Activated naive CD4-positive, alpha-beta T cell treated with Interleukin-2 at 50 U/mL for 16 hours (primary cell): Measurements from ENCODE around the gene TMEM163.
"Not testable (repeated sequence)": the region's sequence is repeated elsewhere in the genome, so short reads cannot be mapped to it uniquely, and the experiment has no call there.

Source experiments
- DNase-seq: peaks from one replicate; pipeline ENCODE4 v3.0.0-alpha.2; 2020

Gene TMEM163

DNA sequence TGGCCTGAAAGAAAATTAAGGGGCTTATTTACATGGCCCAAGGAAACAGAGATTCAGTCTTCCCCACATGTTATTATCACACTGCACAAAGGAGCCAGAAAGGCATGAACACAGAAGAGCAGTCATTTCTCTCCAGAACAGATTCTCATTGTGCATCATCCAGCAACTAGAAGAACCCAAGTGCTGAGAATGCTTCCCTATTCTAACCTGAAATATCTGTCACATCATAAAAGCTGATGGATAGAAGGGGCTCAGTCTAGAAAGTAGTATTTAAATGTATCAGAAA is 145.8 kb downstream of the TMEM163 start:
- DNase-seq = no peak

DNA sequence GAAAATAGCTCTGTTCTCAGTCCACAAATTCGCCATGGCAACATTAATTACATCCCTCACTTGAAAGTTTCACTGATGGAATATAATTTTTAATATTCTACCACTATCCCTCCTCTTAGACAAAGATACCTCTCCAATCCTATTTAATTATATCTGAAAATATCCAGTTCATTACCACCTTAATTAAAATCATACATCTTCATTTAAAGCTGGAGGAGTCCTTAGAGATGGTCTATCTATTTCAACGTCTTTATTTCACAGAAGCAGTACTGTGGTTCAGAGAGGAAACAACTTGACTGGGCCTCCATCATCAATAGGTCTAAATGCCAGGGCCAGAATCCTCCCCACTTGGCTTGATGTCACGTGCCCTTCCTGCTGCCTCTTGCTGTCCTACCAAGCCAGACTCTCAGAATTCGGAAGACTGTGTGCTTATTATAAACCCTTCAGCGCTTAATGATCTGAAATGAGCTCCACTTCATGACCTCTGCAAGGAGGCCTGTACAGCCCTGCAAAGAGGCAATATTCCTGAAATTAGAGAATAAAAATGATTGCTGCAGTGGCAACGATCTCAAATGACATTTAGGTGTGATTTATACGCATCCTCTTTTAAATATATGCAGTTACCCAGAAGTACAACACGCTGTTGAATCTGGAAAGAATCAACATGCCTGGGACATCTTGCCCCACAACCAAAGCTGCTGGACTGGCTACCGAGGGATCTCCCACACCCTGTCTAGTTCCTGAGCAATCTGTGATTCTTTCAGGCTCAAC is 146.3 kb downstream of the TMEM163 start:
- no peak for DNase-seq

DNA sequence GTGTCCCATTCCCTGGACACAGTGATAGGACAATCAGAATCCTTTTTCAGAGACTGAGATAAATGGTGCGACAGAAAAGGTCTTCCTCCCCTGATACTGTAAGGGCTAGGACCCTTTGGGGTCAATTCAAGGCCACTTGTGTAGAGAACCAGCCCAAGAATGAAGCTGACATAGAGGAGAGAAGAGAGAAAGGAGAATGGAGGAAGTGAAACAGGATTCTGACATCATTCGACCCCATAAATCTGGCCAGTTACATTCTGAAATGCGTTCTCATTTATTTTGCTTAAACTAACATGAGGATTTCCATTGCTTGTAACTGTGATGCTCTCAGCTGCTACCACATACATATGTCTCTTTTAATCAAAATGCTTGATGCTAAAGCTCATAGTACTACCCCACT is 148.1 kb downstream of the TMEM163 start:
- no peak for DNase-seq

DNA sequence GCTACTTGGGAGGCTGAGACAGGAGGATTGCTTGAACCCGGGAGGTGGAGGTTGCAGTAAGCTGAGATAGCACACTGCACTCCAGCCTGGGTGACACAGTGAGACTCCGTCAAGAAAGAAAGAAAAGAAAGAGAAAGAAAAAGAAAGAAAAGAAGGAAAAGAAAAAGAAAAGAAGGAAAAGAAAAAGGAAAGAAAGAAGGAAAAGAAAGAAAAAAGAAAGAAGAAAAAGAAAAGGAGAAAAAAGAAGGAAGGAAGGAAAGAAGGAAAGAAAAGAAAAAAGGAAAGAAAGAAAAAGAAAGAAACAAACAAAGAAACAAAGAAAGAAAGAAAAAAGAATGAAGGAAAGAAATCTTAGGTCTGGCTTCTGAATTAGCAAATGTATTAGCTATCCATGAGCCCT is 150.4 kb downstream of the TMEM163 start:
- no peak for DNase-seq

DNA sequence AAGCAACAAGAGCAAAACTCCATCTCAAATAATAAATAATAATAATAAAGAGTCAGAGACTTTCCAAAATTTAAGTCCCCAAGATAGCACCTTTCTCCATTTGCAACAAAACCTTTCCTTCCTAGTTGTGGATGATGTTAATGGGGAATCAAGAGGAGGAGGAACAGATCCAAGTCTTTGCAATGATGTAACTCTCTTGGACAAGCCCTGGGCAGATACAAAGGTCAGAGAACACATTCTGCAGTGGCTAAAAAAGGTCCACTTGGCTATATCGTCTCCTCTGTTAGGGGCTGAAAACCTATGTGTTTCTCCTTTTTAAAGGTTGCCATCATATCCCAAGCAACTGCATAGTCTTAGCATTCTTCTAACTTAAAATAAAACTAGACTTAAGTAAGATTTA is 151.1 kb downstream of the TMEM163 start:
- DNase-seq = no peak

DNA sequence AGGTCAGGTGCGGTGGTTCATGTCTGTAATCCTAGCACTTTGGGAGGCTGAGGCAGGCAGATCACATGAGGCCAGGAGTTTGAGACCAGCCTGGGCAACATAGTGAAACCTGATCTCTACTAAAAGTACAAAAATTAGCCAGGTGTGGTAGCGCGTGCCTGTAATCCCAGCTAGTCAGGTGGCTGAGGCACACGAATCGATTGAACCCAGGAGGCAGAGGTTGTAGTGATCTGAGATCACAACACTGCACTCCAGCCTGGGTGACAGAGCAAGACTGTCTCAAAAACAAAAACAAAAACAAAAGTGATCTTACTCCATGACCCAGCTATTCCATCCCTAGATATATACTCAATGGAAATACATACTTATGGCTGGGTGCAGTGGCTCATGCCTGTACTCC is 153.8 kb downstream of the TMEM163 start:
- DNase-seq = not testable (repeated sequence)

DNA sequence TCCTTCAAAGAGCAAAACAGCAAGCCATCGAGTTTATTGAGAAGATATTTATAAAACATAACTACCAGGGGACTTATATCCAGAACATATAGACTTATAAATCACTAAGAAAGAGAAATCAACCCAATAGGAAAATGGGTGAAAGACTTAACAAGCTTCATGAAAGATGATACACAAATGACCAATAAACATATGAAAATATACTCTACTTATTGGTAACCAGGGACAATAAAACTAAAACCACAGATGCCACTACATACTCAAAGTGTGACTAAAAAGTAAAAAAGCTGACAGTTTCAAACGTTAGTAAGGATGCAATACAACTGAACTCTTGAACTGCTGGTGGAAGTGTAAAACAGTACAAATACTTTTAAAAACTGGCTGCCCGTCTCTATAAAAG is 154.3 kb downstream of the TMEM163 start:
- DNase-seq = no peak

DNA sequence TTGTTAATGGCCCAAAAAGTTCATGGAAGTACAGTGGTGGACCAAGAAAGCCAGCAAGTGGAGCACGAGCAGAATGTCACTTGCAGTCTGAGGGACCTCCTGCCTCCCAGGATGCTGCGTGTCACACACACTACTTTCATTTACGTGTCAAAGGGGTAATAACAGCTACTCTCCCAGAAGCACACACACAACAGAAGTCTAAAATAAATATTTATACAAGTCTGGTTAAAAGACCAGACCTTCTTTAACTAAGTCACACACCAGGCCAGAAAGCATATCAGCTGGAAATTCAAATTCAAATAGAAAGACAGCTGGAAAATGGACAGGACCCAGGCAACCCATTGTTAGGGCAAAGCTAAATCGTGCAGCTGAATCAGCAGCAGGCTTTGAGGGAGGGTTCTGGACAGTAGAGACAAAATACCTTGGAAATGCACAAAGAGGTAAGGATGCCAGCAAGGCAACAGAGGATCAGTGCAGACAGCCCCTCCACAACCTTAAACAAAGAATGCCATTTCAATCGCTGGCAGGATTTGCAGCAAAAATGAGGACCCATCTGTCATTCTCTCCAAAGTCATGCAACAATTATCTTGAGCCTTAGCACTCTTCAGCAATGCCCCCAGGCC is 160.5 kb downstream of the TMEM163 start:
- no peak for DNase-seq

DNA sequence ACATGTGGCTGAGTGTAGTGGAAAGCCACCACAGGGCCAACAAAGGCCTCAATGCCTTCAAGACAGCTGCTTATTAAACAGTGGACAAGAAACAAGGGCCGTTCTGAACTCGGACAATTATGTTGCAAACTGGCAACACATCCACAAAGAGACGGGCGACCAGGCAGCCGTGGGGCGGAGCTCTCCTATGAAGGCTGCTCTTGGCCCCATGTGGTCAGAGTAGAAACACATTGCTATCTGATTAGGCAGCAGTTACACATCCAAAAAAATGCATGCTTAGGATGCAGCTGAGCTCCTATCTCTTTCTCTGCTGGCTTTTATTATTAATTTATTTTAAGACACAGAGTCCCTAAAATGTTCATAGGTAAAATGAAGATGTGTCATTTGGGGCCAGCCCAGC is 163.4 kb downstream of the TMEM163 start:
- no peak for DNase-seq

DNA sequence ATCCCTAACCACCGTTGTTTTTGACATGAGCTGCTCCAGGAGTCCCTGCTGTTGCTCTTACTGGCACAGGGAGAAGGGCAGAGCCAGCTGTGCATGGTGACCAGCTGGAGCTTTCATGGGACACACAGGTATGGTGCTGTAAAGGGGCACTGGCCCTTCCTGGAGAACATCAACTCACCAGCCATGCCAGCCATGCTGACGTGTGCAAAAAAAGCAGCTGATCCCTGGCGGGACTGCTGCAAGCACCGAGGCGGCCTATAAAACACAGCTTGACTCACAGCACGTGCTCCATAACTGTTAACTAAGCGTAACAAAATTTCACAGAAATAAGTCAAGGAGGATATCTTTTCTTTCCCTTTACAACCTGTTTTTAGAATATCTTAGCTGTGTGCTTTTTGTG is 165.1 kb downstream of the TMEM163 start:
- no peak for DNase-seq

DNA sequence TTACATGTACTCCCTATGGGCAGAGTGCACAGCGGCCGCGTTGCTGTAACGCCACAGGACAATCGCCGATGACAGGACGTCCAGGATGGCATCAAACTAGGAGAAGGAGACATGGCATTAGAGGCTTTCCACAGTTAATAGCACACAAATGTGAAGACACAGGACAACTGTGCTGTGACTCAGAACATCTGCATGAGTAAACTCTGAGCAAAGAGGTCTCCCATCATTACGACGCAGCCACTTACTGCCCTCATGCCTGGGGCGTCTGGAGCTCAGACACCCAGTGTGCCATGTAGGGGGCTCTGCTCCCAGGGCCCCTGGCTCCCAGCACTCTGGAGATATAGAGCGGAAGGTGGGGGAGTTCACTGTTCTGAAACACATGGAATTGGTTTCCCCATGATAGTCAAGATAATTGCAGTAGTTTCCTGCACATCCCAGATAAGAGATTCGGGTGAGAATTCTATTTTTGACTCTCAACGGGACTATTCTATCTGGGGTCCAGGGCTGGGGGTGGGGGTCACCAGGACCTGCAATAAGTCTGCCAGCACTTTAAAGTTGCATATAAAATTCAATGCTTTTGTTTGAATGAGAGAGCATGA is 168.1 kb downstream of the TMEM163 start:
- DNase-seq = no peak

DNA sequence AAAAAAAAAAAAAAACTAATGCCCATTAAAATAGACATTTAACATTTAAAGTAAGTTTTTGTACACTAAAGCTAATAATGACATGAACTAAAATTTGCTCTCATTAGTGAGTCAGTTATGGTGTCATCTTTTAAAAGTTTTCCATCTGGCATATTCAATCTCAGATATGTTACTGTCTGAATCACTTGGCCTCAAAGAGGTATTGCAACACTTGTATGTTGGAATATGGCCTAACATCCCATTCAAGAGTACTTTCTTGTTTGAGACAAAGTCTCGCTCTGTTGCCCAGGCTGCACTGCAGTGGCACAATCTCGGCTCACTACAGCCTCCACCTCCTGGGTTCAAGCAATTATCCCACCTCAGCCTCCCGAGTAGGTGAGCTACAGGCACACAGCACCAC is 169.7 kb downstream of the TMEM163 start:
- no peak for DNase-seq

DNA sequence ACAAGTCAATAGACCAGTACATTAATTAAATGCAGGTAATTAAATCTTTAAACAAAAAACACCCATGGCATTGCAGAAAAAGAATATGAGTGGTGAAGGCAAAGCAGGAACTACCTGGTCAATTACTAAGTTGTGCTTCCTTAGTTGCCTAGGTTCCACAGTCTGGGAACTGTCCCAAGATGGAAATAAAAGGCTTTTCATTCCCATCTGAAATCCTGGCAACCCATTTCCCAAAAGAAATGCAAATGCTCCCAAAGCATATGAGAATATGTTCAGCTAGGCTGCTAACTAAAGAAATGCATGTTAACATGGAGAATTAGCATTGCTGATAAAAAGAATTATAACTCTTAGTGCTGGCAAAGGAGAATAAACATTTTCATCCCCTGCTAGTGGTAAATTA is 177.8 kb downstream of the TMEM163 start:
- DNase-seq = no peak

DNA sequence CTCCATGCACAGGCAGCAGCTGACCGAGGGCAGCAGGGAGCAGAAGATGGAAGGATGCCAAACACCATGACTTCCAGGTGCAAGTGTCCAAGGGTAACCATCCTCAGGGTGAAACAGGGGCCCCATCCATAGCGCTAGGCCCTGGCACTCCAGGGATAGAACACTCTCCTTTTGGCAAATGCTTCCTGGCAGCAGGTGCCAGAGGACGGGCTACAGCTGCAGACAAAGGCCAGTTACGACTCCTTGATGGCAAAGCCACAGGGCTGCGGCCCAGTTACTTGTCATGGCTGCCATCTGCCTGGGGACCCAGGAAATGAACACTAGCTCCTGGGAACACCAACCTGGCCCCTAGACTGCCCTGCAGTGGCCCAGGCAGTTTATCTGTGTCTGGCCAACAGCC is 178.8 kb downstream of the TMEM163 start:
- no peak for DNase-seq

DNA sequence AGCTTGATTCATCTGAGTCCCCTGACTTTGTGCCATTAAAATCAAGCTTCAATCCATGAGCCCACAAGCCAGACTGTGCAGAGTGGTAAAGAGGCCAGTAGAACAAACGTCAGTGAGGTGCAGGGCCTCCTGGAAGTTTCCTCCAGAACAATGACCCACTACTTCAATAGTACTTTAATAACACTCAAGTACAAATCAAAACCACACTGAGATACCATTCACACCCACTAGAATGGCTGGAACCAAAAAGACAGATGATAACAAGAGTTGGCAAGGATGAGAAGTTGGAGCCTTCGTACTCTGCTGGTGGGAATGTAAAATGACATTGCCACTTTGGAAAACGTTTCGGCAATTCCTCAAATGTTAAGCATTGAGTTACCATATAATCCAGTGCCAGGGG is 181.1 kb downstream of the TMEM163 start:
- DNase-seq = no peak

DNA sequence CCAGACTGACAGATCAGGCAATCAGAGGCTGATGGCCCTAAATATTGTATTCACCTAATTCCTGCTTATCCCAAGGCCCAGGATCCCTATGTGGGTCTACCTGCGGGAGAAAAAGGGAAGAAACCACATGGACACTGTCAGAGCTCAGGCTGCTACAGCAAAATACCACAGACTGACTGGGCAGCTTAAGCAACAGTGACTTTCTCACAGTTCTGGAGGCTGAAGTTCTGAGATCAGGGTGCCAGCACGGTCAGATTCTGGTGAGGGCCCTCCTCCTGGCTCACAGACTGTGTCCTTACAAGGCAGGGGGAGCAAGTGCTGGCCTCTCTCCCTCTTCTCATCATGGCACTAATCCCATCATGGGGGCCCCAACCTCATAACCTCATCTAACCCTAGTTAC is 181.7 kb downstream of the TMEM163 start:
- no peak for DNase-seq

DNA sequence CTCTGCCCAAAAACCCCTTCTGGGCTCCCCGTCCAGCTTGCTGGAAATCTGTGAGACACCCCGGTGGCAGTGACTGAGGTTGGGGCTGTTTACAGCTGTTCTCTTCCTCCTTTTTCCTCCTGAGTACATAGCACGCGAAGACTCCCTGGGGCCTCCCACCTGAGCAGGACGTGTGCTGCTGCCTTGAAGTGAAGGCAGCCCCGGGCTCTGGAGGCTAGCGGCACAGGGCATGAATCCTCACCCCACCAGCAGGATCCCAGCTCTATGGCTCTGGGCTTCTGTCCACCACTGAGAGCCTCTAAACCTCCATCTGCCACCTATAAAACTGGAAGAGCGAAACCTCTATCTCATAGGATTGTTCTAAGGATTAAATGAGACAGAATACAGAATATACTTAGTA is 182.5 kb downstream of the TMEM163 start:
- no peak for DNase-seq

DNA sequence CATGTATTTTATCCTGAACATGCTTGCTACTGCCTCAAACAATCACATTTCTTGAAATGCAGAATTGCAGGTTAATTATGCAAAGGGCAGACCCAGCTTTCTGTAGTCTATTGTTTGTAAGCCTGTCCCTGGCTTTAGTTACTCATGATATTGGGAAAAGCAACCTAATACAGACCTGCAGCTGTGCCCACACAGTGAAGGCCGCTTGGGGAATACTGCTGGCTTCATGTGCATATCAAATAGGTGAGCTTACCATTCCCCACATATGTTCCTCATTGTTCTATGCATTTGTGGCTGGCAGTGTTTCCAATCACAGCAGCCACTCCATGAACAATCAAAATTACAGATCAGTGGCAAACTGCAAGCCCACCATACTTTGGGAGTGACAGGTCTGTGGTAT is 186.3 kb downstream of the TMEM163 start:
- DNase-seq = no peak

DNA sequence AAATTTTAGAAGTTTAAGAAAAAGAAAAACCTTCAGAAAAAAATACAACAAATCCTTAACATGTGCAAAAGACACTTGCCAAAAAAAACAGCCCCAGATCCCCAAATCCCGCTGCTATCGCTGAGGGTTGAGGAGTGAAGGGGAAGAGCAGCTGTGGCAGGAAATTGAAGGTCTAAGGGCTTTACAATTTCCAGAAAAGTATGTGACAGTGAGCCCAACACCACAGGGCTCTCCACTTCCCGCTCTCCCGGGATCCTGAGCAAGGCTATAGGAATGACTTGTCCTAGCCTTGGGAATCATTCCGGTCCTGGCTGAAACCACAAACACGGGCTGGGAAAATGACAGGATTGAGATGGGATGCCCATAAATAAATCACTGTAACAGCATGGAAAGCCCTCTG is 191.4 kb downstream of the TMEM163 start:
- DNase-seq = no peak

DNA sequence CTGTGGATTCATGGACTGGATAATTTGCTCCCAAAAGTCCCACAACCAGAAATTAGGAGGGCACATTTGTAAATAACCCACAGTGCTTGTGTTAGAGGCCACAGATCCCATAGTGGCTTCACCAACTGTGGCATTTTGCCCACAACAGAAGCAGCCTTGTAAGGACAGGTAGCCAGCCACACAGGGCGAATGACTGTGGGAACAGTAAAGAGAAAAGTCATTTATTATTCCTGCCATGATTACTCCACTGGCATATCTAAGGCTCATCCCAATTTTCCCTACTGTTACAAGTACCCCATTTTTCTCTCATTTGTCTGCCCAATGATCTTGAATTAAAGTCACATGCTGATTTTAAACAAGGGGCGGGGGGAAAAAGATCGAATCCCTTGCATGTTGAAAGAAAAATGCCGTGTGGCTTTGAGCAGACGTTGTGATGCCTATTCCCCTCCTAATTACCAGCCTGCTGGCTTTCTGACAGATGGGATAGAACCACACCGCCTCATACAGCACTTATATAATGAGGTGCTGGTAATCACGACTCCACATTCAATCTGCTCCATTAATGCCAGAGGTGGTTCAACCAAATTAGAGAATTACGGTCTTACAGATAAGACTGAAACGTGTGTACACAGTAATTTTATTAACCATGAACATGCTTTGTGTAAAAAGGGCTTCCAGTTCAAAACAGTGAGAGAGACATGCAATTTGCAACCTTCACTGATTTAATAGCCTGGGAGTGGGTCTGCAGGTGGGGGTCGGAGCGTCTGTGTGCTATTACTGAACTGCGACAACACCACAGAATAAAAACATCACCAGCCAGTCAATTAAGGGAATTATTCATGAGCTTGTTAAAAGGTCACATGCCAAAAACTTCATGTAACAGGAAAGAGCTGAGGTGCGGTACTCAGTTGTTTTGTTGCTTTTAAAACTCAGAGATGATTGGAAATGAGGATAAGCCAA is 196.0 kb downstream of the TMEM163 start:
- DNase-seq = no peak

DNA sequence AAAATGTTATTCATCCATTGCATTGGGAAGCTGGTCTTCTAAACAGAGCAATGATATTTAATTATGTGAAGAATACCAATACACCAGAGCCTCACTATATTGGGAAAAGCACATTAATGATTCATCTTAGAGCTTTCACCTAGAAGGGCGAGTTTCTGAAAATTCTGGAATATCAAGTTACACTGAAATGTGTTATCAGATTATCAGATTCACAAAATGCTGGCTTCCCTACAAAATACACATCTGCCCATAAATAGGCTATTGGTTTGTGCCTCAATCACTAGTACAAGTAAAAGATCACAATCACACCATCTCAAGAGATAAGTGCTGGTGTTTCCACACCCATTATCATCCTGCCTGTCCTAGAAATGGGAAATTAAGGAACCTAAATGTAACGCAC is 200.7 kb downstream of the TMEM163 start:
- no peak for DNase-seq

DNA sequence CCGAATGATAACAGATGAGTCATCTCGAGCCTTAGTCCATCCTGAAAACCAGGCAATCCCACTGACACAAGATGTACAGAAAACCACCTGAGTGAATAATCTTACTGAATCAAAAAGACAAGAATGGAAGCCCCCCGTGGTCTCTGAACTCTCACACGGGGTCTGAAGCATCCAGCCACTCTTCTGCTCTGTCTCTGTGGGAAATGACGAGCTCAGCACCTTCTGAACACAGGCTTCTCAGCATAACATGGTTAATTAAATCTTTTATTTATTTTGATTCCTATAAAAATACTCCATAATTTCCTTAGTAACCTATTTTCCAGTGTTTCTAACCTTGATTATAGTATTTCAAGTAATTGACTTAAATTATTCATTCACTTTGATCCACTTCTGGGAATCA is 203.7 kb downstream of the TMEM163 start:
- no peak for DNase-seq

DNA sequence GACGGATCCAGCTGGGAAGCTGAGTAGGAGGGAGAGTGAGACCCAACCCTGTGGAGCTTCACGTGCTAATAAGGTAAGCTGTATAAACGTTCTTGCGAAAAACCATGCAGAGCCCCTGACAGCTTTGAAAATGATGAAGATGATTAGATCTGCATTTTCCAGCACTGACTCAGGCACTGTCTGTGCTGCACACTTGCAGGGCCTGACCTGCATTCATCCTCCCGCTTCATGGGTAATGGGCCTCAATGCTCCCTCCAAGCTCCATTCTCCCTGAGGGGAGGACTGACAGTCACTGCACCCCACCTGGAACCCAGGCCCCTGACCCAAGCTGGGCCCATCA is 205.4 kb downstream of the TMEM163 start:
- DNase-seq = no peak
